GM18519 (cell line): ENCODE data around the gene TSPAN14.
"Not testable (repeated sequence)": the region's sequence is repeated elsewhere in the genome, so short reads cannot be mapped to it uniquely, and the experiment has no call there.

Experiments
- ATAC-seq: cut with Tn5 transposase; IDR thresholded peaks from one replicate; pipeline ENCODE4 v1.9.1; 2021; ENCODE audit warnings: mild to moderate bottlenecking, moderate library complexity; ENCODE audit not compliant: unreplicated experiment, low FRiP score

The TSPAN14 gene

GRCh38 chr10:80539421-80540031 lies 85.4 kb downstream of the TSPAN14 start:
- no peak for ATAC-seq

- no peak for ATAC-seq
Measured at GRCh38 chr10:80540136-80540535, 86.0 kb downstream of the TSPAN14 start.

GRCh38 chr10:80540618-80540980 lies 86.5 kb downstream of the TSPAN14 start:
- ATAC-seq = no peak

DNA sequence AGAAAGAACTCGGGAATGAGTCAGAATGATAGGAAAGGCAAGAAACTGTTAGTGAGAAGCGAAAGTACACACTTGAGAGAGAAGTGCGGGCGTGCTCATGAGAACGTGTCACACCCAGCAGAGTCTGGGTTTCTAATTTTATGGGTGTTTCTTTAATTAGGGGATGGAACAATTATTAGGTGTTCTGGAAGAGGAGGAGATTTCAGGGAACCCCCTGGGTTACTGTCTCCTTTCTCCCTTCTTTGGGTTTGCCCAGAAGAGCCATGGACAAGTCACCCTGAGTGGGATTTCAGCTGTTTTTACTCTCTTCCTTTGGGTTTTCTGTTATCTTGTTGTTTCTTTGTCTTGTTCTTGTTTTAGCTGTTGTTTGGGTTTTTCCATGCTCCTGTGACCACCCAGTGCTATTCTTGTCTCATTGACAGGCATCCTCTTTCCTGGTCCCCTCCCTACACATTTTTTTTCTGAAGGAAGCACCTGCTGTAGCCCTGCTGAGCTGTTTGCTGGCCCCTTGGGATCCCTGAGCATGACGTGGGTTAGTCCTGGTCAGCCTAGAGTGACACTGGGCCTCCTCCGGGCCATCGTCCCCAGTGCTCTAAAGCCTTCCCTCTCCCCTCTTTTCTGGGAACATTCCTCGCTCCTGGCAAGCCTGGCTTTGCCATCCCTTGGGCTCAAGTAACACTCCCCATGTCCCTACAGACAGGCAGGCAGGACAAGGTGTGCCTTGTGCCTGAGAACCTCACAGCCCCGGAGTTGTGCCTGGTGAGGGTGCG lies 87.1 kb downstream of the TSPAN14 start:
- ATAC-seq = peak; percentile 78

GRCh38 chr10:80542053-80542452 lies 87.9 kb downstream of the TSPAN14 start:
- no peak for ATAC-seq

DNA sequence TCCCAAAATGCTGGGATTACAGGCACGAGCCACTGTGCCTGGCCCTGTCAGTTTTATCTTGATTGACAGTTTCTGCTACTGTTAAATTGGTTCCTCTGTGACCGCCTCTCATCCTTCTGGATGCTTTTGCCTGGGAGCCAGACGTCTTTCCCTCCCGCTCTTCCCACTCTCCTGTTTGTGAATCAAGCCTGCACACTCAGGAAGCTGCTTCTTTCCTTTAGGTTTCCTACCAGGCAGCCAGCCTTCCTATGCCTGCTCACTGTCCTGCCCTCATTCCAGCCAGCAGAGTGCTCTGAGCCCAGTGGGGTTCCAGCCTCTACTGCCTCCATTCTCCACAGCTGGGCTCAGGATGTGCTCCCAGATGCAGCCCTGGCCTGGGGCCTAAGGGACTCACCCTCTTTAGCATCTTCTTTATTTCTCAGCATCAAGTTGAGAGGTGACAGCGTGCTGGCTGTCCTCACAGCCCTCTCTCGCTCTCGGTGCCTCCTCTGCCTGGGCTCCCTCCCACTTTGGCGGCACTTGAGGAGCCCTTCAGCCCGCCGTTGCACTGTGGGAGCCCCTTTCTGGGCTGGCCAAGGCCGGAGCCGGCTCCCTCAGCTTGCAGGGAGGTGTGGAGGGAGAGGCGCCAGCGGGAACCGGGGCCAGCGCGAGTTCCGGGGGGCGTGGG lies 88.7 kb downstream of the TSPAN14 start:
- no peak for ATAC-seq

DNA sequence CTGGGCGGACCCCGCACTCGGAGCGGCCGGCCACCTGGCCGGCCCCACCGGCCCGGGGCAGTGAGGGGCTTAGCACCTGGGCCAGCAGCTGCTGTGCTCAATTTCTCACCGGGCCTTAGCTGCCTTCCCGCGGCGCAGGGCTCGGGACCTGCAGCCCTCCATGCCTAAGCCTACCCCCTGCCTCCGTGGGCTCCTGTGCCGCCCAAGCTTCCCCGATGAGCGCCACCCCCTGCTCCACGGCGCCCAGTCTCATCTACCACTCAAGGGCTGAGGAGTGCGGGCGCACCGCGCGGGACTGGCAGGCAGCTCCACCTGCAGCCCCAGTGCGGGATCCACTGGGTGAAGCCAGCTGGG lies 89.2 kb downstream of the TSPAN14 start:
- ATAC-seq = not testable (repeated sequence)

DNA sequence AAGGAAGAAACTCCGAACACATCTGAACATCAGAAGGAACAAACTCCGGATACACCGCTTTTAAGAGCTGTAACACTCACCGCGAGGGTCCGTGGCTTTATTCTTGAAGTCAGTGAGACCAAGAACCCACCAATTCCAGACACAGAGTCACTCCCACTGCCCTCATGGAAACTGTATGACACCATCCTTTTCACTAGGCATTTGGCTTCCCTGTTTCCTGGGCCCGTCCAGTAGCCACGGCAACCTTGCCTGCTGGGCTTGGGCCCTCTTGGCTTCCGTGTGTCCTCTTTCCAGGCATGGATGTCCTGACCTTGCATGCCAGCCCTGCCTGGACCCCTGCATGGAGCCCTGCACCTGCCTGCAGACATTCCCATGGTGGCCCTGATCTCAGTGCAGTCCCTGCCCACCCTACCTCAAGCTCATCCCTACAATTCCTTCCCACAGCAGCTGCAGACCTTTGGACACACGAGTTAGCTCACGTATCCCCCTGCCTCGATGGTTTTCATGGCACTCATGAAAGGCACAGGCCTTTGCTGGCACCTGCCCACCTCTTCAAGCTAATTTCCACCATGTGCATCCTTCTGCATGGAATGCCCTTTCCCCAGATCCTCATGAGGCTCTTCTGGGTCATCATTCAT lies 90.3 kb downstream of the TSPAN14 start:
- no peak for ATAC-seq

- ATAC-seq = no peak
Measured at GRCh38 chr10:80545258-80545881, 91.3 kb downstream of the TSPAN14 start.

DNA sequence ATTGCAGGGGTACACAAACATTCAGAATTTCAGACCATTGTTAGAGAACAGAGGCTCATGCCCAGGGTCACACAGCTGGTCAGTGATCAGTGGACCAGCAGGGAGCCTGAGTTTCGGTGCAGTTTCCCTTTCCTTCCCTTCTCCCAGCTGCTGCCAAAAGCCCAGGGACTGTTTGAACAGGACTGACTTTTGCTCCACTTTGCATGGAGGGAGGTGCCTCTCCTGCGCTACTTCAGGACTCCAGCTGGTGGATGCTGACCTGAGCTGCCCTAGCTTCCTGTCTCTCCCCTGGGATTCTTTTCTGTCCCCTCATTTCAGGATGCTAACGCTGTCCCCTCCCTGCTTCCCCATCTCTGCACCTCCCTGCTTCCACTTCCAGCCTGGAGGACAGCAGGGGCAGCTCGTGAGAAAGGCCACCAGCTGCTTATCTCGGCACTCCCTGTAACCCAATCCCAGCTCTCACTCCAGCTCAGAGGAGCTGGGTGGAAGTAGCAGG lies 98.1 kb downstream of the TSPAN14 start:
- no peak for ATAC-seq

- ATAC-seq = no peak
Measured at GRCh38 chr10:80553436-80553835, 99.3 kb downstream of the TSPAN14 start.

GRCh38 chr10:80554050-80554449 lies 99.9 kb downstream of the TSPAN14 start:
- no peak for ATAC-seq

DNA sequence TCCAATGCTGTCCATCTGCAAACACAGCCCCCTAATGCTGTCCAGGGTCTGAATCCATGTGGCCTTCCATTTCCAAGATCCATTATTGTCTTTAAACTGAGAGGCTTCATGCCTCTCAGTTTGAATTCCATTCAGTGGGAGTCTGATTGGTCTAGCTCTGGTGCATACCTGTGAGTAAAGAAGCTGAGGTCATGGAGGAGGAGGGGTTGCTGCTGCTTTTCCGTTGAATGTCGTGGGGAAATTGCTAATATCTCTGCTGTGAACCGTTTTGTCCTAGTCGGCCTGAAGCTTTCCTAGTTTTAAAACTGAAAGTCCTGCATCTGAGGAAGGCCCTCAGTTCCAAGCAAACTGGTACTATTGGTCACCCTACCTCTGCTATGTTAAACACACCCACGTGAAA lies 101.3 kb downstream of the TSPAN14 start:
- no peak for ATAC-seq

DNA sequence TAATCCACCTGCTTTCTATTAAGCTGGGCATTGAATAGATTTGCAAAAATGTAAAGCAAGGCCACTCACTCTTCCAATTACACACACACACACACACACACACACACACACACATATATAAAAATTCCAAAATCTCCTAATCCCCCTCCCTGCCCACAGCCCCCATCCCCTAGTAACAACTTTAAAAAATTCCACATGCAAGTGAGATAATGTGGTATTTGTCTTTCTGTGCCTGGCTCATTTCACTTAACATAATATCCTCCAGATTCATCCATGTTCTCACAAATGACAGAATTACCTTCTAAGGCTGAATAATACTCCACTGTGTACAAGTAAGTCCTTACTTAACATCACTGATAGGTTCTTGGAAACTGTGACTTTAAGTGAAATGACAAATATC lies 107.8 kb downstream of the TSPAN14 start:
- ATAC-seq = no peak

- ATAC-seq = no peak
Measured at GRCh38 chr10:80567292-80567691, 113.2 kb downstream of the TSPAN14 start.

DNA sequence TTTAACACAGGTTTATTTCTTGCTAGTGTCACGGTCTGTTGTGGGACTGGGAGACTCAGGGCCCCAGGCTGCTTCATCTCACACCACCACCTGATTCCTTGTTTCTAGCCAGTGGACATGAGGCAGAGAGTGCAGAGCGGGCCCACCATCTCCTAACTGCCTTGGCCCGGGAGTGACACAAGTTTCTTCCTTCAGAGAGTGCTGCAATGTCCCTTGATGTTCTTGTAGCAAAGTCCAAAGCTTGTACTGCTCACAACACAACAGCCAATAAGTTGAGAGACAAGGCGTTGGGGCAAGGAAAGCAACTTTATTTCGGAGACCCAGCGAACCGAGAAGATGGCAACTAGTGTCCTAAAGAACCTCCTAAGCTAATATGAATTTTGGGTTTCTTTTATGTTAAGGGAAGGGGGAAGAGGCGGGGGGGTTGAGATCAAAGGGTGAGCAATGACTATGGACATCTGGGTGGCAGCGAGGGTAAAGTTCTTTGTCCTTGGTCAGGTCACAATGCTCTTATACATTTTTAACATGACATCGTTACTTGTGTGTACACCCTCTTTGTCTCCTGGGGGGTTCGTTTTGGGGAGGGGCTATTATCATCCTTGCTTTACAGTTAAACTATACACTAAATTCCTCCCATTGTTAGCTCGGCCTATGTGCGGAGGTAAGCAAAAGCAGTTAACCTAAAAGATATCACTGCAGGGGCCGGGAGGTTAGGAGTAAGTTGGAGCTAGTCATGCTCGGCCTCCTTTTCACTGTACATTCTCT lies 115.2 kb downstream of the TSPAN14 start:
- no peak for ATAC-seq

GRCh38 chr10:80571352-80571751 lies 117.2 kb downstream of the TSPAN14 start:
- no peak for ATAC-seq

- ATAC-seq = no peak
Measured at GRCh38 chr10:80579181-80579763, 125.2 kb downstream of the TSPAN14 start.

GRCh38 chr10:80579849-80580637 lies 125.9 kb downstream of the TSPAN14 start:
- ATAC-seq = no peak
